ENCODE measurements around the gene YES1.

Gene YES1

GRCh38 chr18:681985-682384 lies 130.1 kb downstream of the YES1 start:
- FAIRE-seq, result no peak

- no peak for FAIRE-seq
Observed at GRCh38 chr18:680392-680791, 131.7 kb downstream of the YES1 start.

GRCh38 chr18:679516-679915 lies 132.5 kb downstream of the YES1 start:
- no peak for FAIRE-seq

- FAIRE-seq, result no peak
Observed at GRCh38 chr18:678482-679182, 133.4 kb downstream of the YES1 start.

- no peak for FAIRE-seq
Observed at GRCh38 chr18:677951-678381, 134.1 kb downstream of the YES1 start.

- no peak for FAIRE-seq
Observed at GRCh38 chr18:677145-677544, 134.9 kb downstream of the YES1 start.

- FAIRE-seq, result no peak
Observed at GRCh38 chr18:676736-677135, 135.3 kb downstream of the YES1 start.

GRCh38 chr18:676069-676468 lies 136.0 kb downstream of the YES1 start:
- FAIRE-seq, result no peak

- no peak for FAIRE-seq
Observed at GRCh38 chr18:675307-675706, 136.7 kb downstream of the YES1 start.

- FAIRE-seq, result no peak
Observed at GRCh38 chr18:673769-674168, 138.3 kb downstream of the YES1 start.

- no peak for FAIRE-seq
Observed at GRCh38 chr18:673317-673716, 138.7 kb downstream of the YES1 start.
